ENCODE measurements around the gene TRAF4.

GRCh38 chr17:28726226-28726626, 17.6 kb upstream of the TRAF4 start, which contains the start of gene TLCD1:
- TF ChIP-seq CTCF (IDR thresholded peaks at IDR 0.05; ENCODE audit: borderline replicate concordance, extremely low read depth, low read length, poor library complexity, severe bottlenecking) (no peak), EZH2 (IDR thresholded peaks at IDR 0.05; ENCODE audit: borderline replicate concordance, low read depth, low read length, severe bottlenecking) (no peak)

Data from DND-41 (cell line).